Activated naive CD8-positive, alpha-beta T cell treated with anti-CD3 and anti-CD28 coated beads, Interleukin-2, amount 10 ng/mL, durations not matched to agents 7 days and 5 days (primary cell): ENCODE measurements around the gene NOC3L. TPM values are rescaled to one million over a fixed set of nuclear protein-coding genes. Genes with fewer than 3 reads are reported as not detected.

Source experiments
- ATAC-seq: fragments of 150-1000 bp; cut with Tn5 transposase; one replicate; pipeline ENCODE4 v1.10.0; 2021; ENCODE audit warnings: low read depth, moderate library complexity
- POLR2A ChIA-PET: fragments of 350-600 bp; sonication (Branson Sonifier 250); formaldehyde crosslinking; loops from one replicate; lab custom pipeline; 2021; ENCODE audit warnings: antibody characterized with exemption; lab: Charles Lee
- DNase-seq: peaks from one replicate; pipeline ENCODE4 v3.0.0; 2021
- H3K27ac Mint-ChIP-seq: one replicate; pipeline ENCODE4 v1.8.0; 2022; ENCODE audit warnings: mild to moderate bottlenecking, mixed read lengths
- H3K27me3 Mint-ChIP-seq: one replicate; pipeline ENCODE4 v1.8.0; 2022; ENCODE audit warnings: mild to moderate bottlenecking, moderate library complexity, mixed read lengths
- H3K36me3 Mint-ChIP-seq: one replicate; pipeline ENCODE4 v1.8.0; 2021; ENCODE audit warnings: mild to moderate bottlenecking, mixed read lengths
- H3K4me1 Mint-ChIP-seq: one replicate; pipeline ENCODE4 v1.8.0; 2021; ENCODE audit warnings: mixed read lengths
- H3K4me3 Mint-ChIP-seq: one replicate; pipeline ENCODE4 v1.8.0; 2022; ENCODE audit warnings: mild to moderate bottlenecking, moderate library complexity, mixed read lengths
- H3K9me3 Mint-ChIP-seq: one replicate; pipeline ENCODE4 v1.8.0; 2021; ENCODE audit warnings: mixed read lengths
- total RNA-seq, 2 experiments: library from RNA; stranded (reverse); gene quantifications; one replicate each; pipeline ENCODE4 v1.2.3, GENCODE V29; 2021

The NOC3L gene
- total RNA-seq, 2 experiments from 2014 or later: 17.7 to 18.3 TPM

- DNase-seq: no peak
- no peak for ATAC-seq
- POLR2A ChIA-PET: no interaction called here
- Mint-ChIP-seq H3K9me3 (no peaks in the 10 kb centered on the region), H3K36me3 (peaks cover 19% of the 10 kb centered on the region), H3K27ac (no peak overlapping the region), H3K4me3 (no peak overlapping the region), H3K27me3 (no peaks in the 10 kb centered on the region), H3K4me1 (peaks cover 2% of the 10 kb centered on the region)
Observed at GRCh38 chr10:94349327-94349726, 13.4 kb downstream of the NOC3L start.

GRCh38 chr10:94344522-94345122 is 18.1 kb downstream of the NOC3L start:
- DNase-seq (no peak), ATAC-seq (no peak)
- no peaks in the 10 kb centered on the region for H3K27me3 Mint-ChIP-seq
- H3K36me3 Mint-ChIP-seq: peaks cover 12% of the 10 kb centered on the region
- no peaks in the 10 kb centered on the region for H3K9me3 Mint-ChIP-seq
- POLR2A ChIA-PET: no interaction called here
- H3K4me3 Mint-ChIP-seq: no peak overlapping the region
- H3K27ac Mint-ChIP-seq: no peak overlapping the region
- H3K4me1 Mint-ChIP-seq: peaks cover 2% of the 10 kb centered on the region

GRCh38 chr10:94343151-94343550 is 19.6 kb downstream of the NOC3L start:
- no peaks in the 10 kb centered on the region for H3K9me3 Mint-ChIP-seq
- H3K27me3 Mint-ChIP-seq: no peaks in the 10 kb centered on the region
- H3K27ac Mint-ChIP-seq: no peak overlapping the region
- H3K4me3 Mint-ChIP-seq: no peak overlapping the region
- H3K36me3 Mint-ChIP-seq: peaks cover 15% of the 10 kb centered on the region
- DNase-seq: no peak
- ATAC-seq: no peak
- H3K4me1 Mint-ChIP-seq: peaks cover 2% of the 10 kb centered on the region
- POLR2A ChIA-PET: no interaction called here

GRCh38 chr10:94334857-94335256 is 27.9 kb downstream of the NOC3L start:
- POLR2A ChIA-PET: no interaction called here
- no peak overlapping the region for H3K27ac Mint-ChIP-seq
- no peak for ATAC-seq
- H3K4me1 Mint-ChIP-seq: no peaks in the 10 kb centered on the region
- no peaks in the 10 kb centered on the region for H3K27me3 Mint-ChIP-seq
- DNase-seq: no peak
- H3K4me3 Mint-ChIP-seq: no peak overlapping the region
- no peaks in the 10 kb centered on the region for H3K9me3 Mint-ChIP-seq
- H3K36me3 Mint-ChIP-seq: peaks cover 40% of the 10 kb centered on the region

GRCh38 chr10:94333051-94333450 is 29.7 kb downstream of the NOC3L start:
- no peaks in the 10 kb centered on the region for H3K4me1 Mint-ChIP-seq
- POLR2A ChIA-PET: no interaction called here
- peaks cover 36% of the 10 kb centered on the region for H3K36me3 Mint-ChIP-seq
- ATAC-seq (no peak), DNase-seq (no peak)
- no peak overlapping the region for H3K27ac Mint-ChIP-seq
- H3K27me3 Mint-ChIP-seq: no peaks in the 10 kb centered on the region
- H3K4me3 Mint-ChIP-seq: no peak overlapping the region
- no peaks in the 10 kb centered on the region for H3K9me3 Mint-ChIP-seq

- peaks cover 19% of the 10 kb centered on the region for H3K36me3 Mint-ChIP-seq
- H3K9me3 Mint-ChIP-seq: no peaks in the 10 kb centered on the region
- ATAC-seq: no peak
- no peaks in the 10 kb centered on the region for H3K27me3 Mint-ChIP-seq
- H3K4me3 Mint-ChIP-seq: no peak overlapping the region
- H3K27ac Mint-ChIP-seq: no peak overlapping the region
- no peak for DNase-seq
- POLR2A ChIA-PET: no interaction called here
- no peaks in the 10 kb centered on the region for H3K4me1 Mint-ChIP-seq
Observed at GRCh38 chr10:94328613-94329012, 34.1 kb downstream of the NOC3L start.

GRCh38 chr10:94327649-94328048 is 35.1 kb downstream of the NOC3L start:
- H3K27ac Mint-ChIP-seq: no peak overlapping the region
- ATAC-seq: no peak
- no peaks in the 10 kb centered on the region for H3K4me1 Mint-ChIP-seq
- H3K4me3 Mint-ChIP-seq: no peak overlapping the region
- peaks cover 19% of the 10 kb centered on the region for H3K36me3 Mint-ChIP-seq
- H3K27me3 Mint-ChIP-seq: no peaks in the 10 kb centered on the region
- POLR2A ChIA-PET: no interaction called here
- no peak for DNase-seq
- H3K9me3 Mint-ChIP-seq: no peaks in the 10 kb centered on the region

GRCh38 chr10:94324609-94325233 is 38.0 kb downstream of the NOC3L start:
- Mint-ChIP-seq H3K4me3 (no peak overlapping the region), H3K4me1 (no peaks in the 10 kb centered on the region), H3K36me3 (peaks cover 5% of the 10 kb centered on the region), H3K27ac (no peak overlapping the region), H3K9me3 (no peaks in the 10 kb centered on the region), H3K27me3 (no peaks in the 10 kb centered on the region)
- POLR2A ChIA-PET: no interaction called here
- no peak for DNase-seq
- no peak for ATAC-seq

GRCh38 chr10:94320285-94320914 is 42.3 kb downstream of the NOC3L start:
- ATAC-seq (peak; percentile 47), DNase-seq (peak; percentile 57)
- Mint-ChIP-seq H3K36me3 (no peaks in the 10 kb centered on the region), H3K27me3 (no peaks in the 10 kb centered on the region), H3K4me1 (peaks cover 2% of the 10 kb centered on the region), H3K9me3 (no peaks in the 10 kb centered on the region), H3K27ac (no peak overlapping the region), H3K4me3 (no peak overlapping the region)
- POLR2A ChIA-PET: no interaction called here

GRCh38 chr10:94316560-94316959 is 46.2 kb downstream of the NOC3L start:
- no peak for DNase-seq
- ATAC-seq: no peak
- POLR2A ChIA-PET: no interaction called here
- no peak overlapping the region for H3K4me3 Mint-ChIP-seq
- peaks cover 2% of the 10 kb centered on the region for H3K4me1 Mint-ChIP-seq
- H3K36me3 Mint-ChIP-seq: no peaks in the 10 kb centered on the region
- H3K27me3 Mint-ChIP-seq: peaks cover 5% of the 10 kb centered on the region
- no peak overlapping the region for H3K27ac Mint-ChIP-seq
- no peaks in the 10 kb centered on the region for H3K9me3 Mint-ChIP-seq

- POLR2A ChIA-PET: no interaction called here
- Mint-ChIP-seq H3K4me1 (peaks cover 2% of the 10 kb centered on the region), H3K27ac (no peak overlapping the region), H3K4me3 (no peak overlapping the region), H3K36me3 (no peaks in the 10 kb centered on the region), H3K9me3 (no peaks in the 10 kb centered on the region), H3K27me3 (peaks cover 7% of the 10 kb centered on the region)
- ATAC-seq (no peak), DNase-seq (no peak)
Observed at GRCh38 chr10:94315975-94316464, 46.7 kb downstream of the NOC3L start.

- Mint-ChIP-seq H3K4me1 (peaks cover 2% of the 10 kb centered on the region), H3K36me3 (no peaks in the 10 kb centered on the region), H3K9me3 (no peaks in the 10 kb centered on the region), H3K4me3 (no peak overlapping the region), H3K27me3 (peaks cover 7% of the 10 kb centered on the region), H3K27ac (no peak overlapping the region)
- POLR2A ChIA-PET: no interaction called here
- DNase-seq: no peak
- no peak for ATAC-seq
Observed at GRCh38 chr10:94315024-94315451, 47.7 kb downstream of the NOC3L start.

- H3K36me3 Mint-ChIP-seq: no peaks in the 10 kb centered on the region
- H3K27me3 Mint-ChIP-seq: peaks cover 23% of the 10 kb centered on the region
- H3K4me3 Mint-ChIP-seq: no peak overlapping the region
- H3K9me3 Mint-ChIP-seq: no peaks in the 10 kb centered on the region
- peaks cover 4% of the 10 kb centered on the region for H3K4me1 Mint-ChIP-seq
- ATAC-seq: no peak
- H3K27ac Mint-ChIP-seq: no peak overlapping the region
- DNase-seq: no peak
- POLR2A ChIA-PET: no interaction called here
Observed at GRCh38 chr10:94310369-94310768, 52.4 kb downstream of the NOC3L start.

GRCh38 chr10:94308866-94309265 is 53.9 kb downstream of the NOC3L start:
- ATAC-seq: no peak
- no peak for DNase-seq
- H3K4me3 Mint-ChIP-seq: no peak overlapping the region
- H3K27ac Mint-ChIP-seq: no peak overlapping the region
- H3K27me3 Mint-ChIP-seq: peaks cover 37% of the 10 kb centered on the region
- peaks cover 4% of the 10 kb centered on the region for H3K4me1 Mint-ChIP-seq
- no peaks in the 10 kb centered on the region for H3K9me3 Mint-ChIP-seq
- H3K36me3 Mint-ChIP-seq: no peaks in the 10 kb centered on the region
- POLR2A ChIA-PET: no interaction called here
